ENCODE data around the gene MTRF1. TPM values are rescaled to one million over a fixed set of nuclear protein-coding genes. Genes with fewer than 3 reads are reported as not detected.
A peak's percentile ranks its signal among the peaks of the same experiment; 100 is the strongest.

MTRF1 gene
- total RNA-seq, 2 donors from 2014 or later, result 11.9 to 14.0 TPM

GRCh38 chr13:41199079-41199478 is 64.3 kb downstream of the MTRF1 start:
- Histone ChIP-seq H3K27ac (no peak overlapping the region), H3K4me1 (peaks cover under 1% of the 10 kb centered on the region), H3K27me3 (no peaks in the 10 kb centered on the region), H3K9me3 (no peaks in the 10 kb centered on the region), H3K36me3 (replicated peaks in 1 of 2; ENCODE audit: insufficient read depth in 1 of 2, low read depth in 2 of 2) (no peaks in the 10 kb centered on the region), H3K4me3 (no peak overlapping the region)
- TF ChIP-seq, protein P1, sequence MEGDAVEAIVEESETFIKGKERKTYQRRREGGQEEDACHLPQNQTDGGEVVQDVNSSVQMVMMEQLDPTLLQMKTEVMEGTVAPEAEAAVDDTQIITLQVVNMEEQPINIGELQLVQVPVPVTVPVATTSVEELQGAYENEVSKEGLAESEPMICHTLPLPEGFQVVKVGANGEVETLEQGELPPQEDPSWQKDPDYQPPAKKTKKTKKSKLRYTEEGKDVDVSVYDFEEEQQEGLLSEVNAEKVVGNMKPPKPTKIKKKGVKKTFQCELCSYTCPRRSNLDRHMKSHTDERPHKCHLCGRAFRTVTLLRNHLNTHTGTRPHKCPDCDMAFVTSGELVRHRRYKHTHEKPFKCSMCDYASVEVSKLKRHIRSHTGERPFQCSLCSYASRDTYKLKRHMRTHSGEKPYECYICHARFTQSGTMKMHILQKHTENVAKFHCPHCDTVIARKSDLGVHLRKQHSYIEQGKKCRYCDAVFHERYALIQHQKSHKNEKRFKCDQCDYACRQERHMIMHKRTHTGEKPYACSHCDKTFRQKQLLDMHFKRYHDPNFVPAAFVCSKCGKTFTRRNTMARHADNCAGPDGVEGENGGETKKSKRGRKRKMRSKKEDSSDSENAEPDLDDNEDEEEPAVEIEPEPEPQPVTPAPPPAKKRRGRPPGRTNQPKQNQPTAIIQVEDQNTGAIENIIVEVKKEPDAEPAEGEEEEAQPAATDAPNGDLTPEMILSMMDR (IDR thresholded peaks at IDR 0.05), result no peak
- no peak for TF ChIP-seq POLR2A (IDR thresholded peaks at IDR 0.05)
- 62 to 78% methylated on average over 5 of the region's 5 CpGs for WGBS, 2 donors
- intact Hi-C loops (cut with DNase I), result no loop called here
- ATAC-seq (no peak), DNase-seq (no peak)

GRCh38 chr13:41196620-41197019 is 66.8 kb downstream of the MTRF1 start:
- Histone ChIP-seq H3K4me3 (no peak overlapping the region), H3K27me3 (no peaks in the 10 kb centered on the region), H3K27ac (no peak overlapping the region), H3K9me3 (no peaks in the 10 kb centered on the region), H3K36me3 (replicated peaks in 1 of 2; ENCODE audit: insufficient read depth in 1 of 2, low read depth in 2 of 2) (no peaks in the 10 kb centered on the region), H3K4me1 (peaks cover 23% of the 10 kb centered on the region)
- no peak for TF ChIP-seq POLR2A (IDR thresholded peaks at IDR 0.05)
- TF ChIP-seq, protein P1 (IDR thresholded peaks at IDR 0.05), result no peak
- ATAC-seq (no peak), DNase-seq (no peak)
- intact Hi-C loops (cut with DNase I), result no loop called here
- WGBS, 2 donors, result 68 to 69% methylated on average over 2 of the region's 2 CpGs

DNA sequence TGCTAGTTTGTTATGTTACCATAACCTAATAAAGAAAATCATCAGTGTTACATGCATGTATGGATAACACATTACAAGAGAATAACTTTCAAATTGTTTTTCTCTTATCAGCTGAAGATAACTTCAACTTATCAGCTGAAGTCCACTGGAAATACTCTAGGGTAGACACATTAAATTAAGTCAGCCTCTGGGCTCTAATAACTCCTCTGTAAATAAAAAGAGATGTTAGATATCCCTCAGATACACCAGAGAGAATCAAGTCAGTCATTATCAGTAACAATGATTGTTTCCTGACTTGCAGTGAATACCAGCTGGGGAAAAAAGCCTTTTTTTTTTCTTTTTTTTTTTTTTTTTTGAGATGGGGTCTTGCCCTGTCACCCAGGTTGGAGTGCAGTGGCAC is 67.4 kb downstream of the MTRF1 start:
- TF ChIP-seq, protein P1 (IDR thresholded peaks at IDR 0.05), result no peak
- no peak overlapping the region for H3K4me3 ChIP-seq
- intact Hi-C loops (cut with DNase I), result no loop called here

GRCh38 chr13:41193919-41194824 is 69.2 kb downstream of the MTRF1 start, which contains the start of gene KBTBD7:
Gene KBTBD7 (minus strand): TSS chr13:41194569. CDS start chr13:41194257, 312 bp downstream.
- peak; percentile 89 to 93 (median 90) for DNase-seq
- peak within 1 kb of the TSS; percentile 49 to 97 for H3K4me3 ChIP-seq
- H3K9me3 ChIP-seq, result no peaks in the 10 kb centered on the region
- intact Hi-C loops (cut with DNase I), result no loop called here
- peak within 1 kb of the TSS; percentile 37 to 87 (median 80) for H3K27ac ChIP-seq
- H3K4me1 ChIP-seq, result peaks cover 30% of the 10 kb centered on the region
- no peaks in the 10 kb centered on the region for H3K27me3 ChIP-seq
- ATAC-seq, result peak; percentile 96
- H3K36me3 ChIP-seq (replicated peaks in 1 of 2; ENCODE audit: insufficient read depth in 1 of 2, low read depth in 2 of 2), result no peaks in the 10 kb centered on the region
- TF ChIP-seq POLR2A (IDR thresholded peaks at IDR 0.05), result peak; percentile 57 to 82 (median 81)
- TF ChIP-seq, protein P1 (IDR thresholded peaks at IDR 0.05), result peak in 3 of 7 experiments; percentile 16 to 31 (median 22)
- WGBS, 2 donors, result 7 to 15% methylated on average over 23 to 66 of the region's 66 CpGs

More for the DNA sequence above, 67.4 kb downstream of the MTRF1 start:
- H3K27ac ChIP-seq, result no peak overlapping the region
- H3K4me1 ChIP-seq, result peaks cover 26% of the 10 kb centered on the region
- H3K36me3 ChIP-seq (replicated peaks in 1 of 2; ENCODE audit: insufficient read depth in 1 of 2, low read depth in 2 of 2), result no peaks in the 10 kb centered on the region
- no peaks in the 10 kb centered on the region for H3K9me3 ChIP-seq
- DNase-seq (no peak), ATAC-seq (no peak)
- no peaks in the 10 kb centered on the region for H3K27me3 ChIP-seq

Data from body of pancreas (tissue), 4 donors.